Measurements from ENCODE around the gene COL20A1.

- TF ChIP-seq CTCF (IDR thresholded peaks at IDR 0.05) (no peak), EZH2 (IDR thresholded peaks at IDR 0.05; ENCODE audit: borderline replicate concordance, insufficient read depth, low read depth, low read length, poor library complexity, severe bottlenecking) (no peak)
Observed at GRCh38 chr20:63350597-63351325, 57.8 kb downstream of the COL20A1 start.

Data from B cell (primary cell).